Measurements from ENCODE around the gene RAP1GDS1.
"Not testable (repeated sequence)": the region's sequence is repeated elsewhere in the genome, so short reads cannot be mapped to it uniquely, and the experiment has no call there.

RAP1GDS1 gene

DNA sequence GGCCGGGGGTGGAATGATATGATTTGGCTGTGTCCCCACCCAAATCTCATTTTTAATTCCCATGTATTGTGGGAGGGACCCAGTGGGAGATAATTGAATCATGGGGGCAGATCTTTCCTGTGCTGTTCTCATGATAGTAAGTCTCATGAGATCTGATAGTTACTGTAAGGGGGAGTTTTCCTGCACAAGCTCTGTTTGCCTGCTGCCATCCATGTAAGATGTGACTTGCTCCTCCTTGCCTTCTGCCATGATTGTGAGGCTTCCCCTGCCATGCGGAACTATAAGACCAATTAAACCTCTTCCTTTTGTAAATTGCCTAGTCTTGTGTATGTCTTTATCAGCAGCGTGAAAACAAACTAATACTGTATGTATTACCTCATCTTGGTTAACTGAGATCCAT lies 106.8 kb downstream of the RAP1GDS1 start:
- not testable (repeated sequence) for DNase-seq

DNA sequence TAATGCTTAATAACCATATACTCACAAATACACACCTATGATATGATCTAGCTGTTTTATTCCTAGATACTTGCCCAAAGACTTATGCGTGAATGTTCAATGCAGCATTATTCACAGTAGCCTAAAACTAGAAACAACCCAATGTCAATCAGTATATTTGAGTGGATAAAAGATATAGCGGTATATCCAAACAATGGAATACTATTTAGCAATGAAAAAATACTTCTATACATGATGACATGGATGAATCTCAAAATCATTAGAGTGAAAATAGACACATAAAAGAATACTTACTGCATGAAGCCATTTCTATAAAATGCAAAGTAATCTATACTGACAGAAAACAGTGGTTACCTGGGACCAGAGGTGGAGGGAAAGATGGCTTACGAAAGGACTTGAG lies 108.1 kb downstream of the RAP1GDS1 start:
- Histone ChIP-seq H3K4me1 (ENCODE audit: control insufficient read depth, insufficient read depth, low read length, poor library complexity, severe bottlenecking) (no peaks in the 10 kb centered on the region), H3K4me3 (ENCODE audit: insufficient read depth, low read depth, low read length, poor library complexity, severe bottlenecking) (no peak overlapping the region), H3K27me3 (replicated peaks; ENCODE audit: control insufficient read depth, insufficient read depth, low read length, poor library complexity, severe bottlenecking) (no peaks in the 10 kb centered on the region), H3K27ac (ENCODE audit: insufficient read depth, low read length, poor library complexity, severe bottlenecking) (no peak overlapping the region), H3K36me3 (ENCODE audit: control insufficient read depth, insufficient read depth, low read length) (peaks cover 4% of the 10 kb centered on the region), H3K9me3 (ENCODE audit: control insufficient read depth, low read length) (no peaks in the 10 kb centered on the region)
- no peak for DNase-seq

More for the DNA sequence above, 106.8 kb downstream of the RAP1GDS1 start:
- not testable (repeated sequence) for H3K36me3 ChIP-seq (ENCODE audit: control insufficient read depth, insufficient read depth, low read length); H3K27ac ChIP-seq (ENCODE audit: insufficient read depth, low read length, poor library complexity, severe bottlenecking); H3K9me3 ChIP-seq (ENCODE audit: control insufficient read depth, low read length); H3K4me3 ChIP-seq (ENCODE audit: insufficient read depth, low read depth, low read length, poor library complexity, severe bottlenecking); H3K27me3 ChIP-seq (replicated peaks; ENCODE audit: control insufficient read depth, insufficient read depth, low read length, poor library complexity, severe bottlenecking); H3K4me1 ChIP-seq (ENCODE audit: control insufficient read depth, insufficient read depth, low read length, poor library complexity, severe bottlenecking)

DNA sequence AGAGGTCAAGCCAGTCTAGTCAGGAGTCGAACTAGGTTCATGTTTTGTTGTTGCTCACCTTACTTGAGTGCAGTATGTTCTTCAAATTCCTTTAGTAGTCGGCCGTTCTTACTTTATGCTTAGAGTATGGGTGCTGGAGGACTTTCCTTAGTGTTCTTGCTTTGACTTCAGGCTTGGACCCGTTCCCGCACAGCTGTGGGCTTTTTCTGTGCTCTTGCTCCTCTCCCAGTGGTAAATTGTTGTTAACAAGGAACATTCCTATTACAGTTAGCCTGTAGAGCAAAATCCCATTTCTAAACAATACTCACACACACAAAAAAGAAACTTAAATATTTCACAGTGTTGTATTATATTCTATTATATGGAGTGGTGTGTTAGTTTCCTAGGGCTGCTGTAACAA lies 113.5 kb downstream of the RAP1GDS1 start:
- H3K36me3 ChIP-seq (ENCODE audit: control insufficient read depth, insufficient read depth, low read length) = no peaks in the 10 kb centered on the region
- no peaks in the 10 kb centered on the region for H3K9me3 ChIP-seq (ENCODE audit: control insufficient read depth, low read length)
- DNase-seq = no peak
- H3K27me3 ChIP-seq (replicated peaks; ENCODE audit: control insufficient read depth, insufficient read depth, low read length, poor library complexity, severe bottlenecking) = no peaks in the 10 kb centered on the region
- H3K4me1 ChIP-seq (ENCODE audit: control insufficient read depth, insufficient read depth, low read length, poor library complexity, severe bottlenecking) = no peaks in the 10 kb centered on the region
- no peak overlapping the region for H3K27ac ChIP-seq (ENCODE audit: insufficient read depth, low read length, poor library complexity, severe bottlenecking)
- H3K4me3 ChIP-seq (ENCODE audit: insufficient read depth, low read depth, low read length, poor library complexity, severe bottlenecking) = no peak overlapping the region

DNA sequence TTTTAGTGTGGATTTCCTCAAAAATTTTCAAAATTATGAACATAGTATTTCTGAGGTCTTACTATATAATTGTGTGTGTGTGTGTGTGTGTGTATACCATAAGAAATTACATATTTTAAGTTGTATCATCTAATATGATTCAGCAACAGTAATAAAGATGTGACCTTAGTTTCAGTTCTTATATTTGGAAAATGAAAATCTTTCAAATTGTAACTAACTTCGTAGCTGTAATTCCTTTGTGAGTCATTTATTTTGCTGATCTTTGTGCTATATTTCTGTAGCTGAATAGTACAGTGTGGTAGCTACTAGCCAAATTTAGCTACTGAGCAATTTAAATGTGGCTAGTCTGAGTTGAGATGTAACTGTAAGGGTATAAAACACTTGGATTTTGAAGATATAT lies 116.4 kb downstream of the RAP1GDS1 start:
- no peaks in the 10 kb centered on the region for H3K27me3 ChIP-seq (replicated peaks; ENCODE audit: control insufficient read depth, insufficient read depth, low read length, poor library complexity, severe bottlenecking)
- no peak overlapping the region for H3K27ac ChIP-seq (ENCODE audit: insufficient read depth, low read length, poor library complexity, severe bottlenecking)
- no peak for DNase-seq
- H3K4me1 ChIP-seq (ENCODE audit: control insufficient read depth, insufficient read depth, low read length, poor library complexity, severe bottlenecking) = no peaks in the 10 kb centered on the region
- no peaks in the 10 kb centered on the region for H3K9me3 ChIP-seq (ENCODE audit: control insufficient read depth, low read length)
- no peaks in the 10 kb centered on the region for H3K36me3 ChIP-seq (ENCODE audit: control insufficient read depth, insufficient read depth, low read length)
- H3K4me3 ChIP-seq (ENCODE audit: insufficient read depth, low read depth, low read length, poor library complexity, severe bottlenecking) = no peak overlapping the region

DNA sequence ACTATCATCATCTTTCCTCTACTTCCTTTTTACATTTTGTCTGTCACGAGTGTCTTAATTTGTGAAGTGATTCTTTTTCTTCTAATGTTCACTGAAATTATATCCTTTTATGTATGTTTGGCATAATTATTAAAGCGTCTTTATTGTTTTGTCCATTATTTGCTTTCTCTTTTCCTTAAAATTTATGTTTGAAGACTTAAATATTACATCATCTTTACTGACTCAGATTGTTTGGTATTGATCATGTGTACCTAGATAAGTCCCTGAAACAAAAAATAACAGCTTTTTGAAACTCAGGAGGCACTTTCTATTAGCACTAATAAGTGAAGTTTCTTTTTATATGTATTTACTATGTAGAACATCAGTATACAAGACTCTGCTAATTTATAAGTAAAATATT lies 120.1 kb downstream of the RAP1GDS1 start:
- no peak for DNase-seq
- H3K4me3 ChIP-seq (ENCODE audit: insufficient read depth, low read depth, low read length, poor library complexity, severe bottlenecking) = no peak overlapping the region

DNA sequence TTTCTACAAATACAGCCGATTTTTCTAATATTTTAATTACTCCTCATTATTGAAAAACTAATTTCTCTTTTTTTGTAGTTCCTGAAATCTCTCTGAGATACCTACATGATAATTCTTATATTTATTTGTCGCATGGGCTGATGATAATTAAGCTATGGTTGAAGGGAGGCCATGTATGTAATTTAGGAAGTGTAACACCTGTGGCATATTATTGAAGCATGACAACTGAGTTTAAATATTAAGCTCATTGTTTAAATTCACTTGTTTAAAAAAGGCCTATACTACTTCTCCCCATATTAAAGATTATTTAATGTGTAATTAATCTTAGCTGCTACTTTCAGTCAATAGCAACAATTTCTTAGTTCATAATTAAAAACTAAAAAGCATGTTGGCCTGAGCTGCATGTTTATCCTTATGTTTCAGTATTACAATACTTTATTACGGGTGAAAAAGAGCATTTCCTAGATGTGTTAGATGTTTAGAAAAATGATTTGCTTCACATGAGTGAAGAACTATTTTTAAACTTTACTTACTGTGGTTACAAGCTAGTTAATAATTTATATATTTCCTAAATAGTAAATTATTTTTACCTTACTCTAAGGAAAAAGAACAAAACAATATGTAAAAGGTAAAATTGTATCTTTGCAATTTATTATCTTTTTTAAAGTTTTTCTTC lies 122.4 kb downstream of the RAP1GDS1 start:
- H3K4me3 ChIP-seq (ENCODE audit: insufficient read depth, low read depth, low read length, poor library complexity, severe bottlenecking) = no peak overlapping the region
- no peak for DNase-seq

More for the DNA sequence above, 120.1 kb downstream of the RAP1GDS1 start:
- no peaks in the 10 kb centered on the region for H3K4me1 ChIP-seq (ENCODE audit: control insufficient read depth, insufficient read depth, low read length, poor library complexity, severe bottlenecking)
- no peaks in the 10 kb centered on the region for H3K9me3 ChIP-seq (ENCODE audit: control insufficient read depth, low read length)
- no peak overlapping the region for H3K27ac ChIP-seq (ENCODE audit: insufficient read depth, low read length, poor library complexity, severe bottlenecking)
- no peaks in the 10 kb centered on the region for H3K36me3 ChIP-seq (ENCODE audit: control insufficient read depth, insufficient read depth, low read length)
- no peaks in the 10 kb centered on the region for H3K27me3 ChIP-seq (replicated peaks; ENCODE audit: control insufficient read depth, insufficient read depth, low read length, poor library complexity, severe bottlenecking)

DNA sequence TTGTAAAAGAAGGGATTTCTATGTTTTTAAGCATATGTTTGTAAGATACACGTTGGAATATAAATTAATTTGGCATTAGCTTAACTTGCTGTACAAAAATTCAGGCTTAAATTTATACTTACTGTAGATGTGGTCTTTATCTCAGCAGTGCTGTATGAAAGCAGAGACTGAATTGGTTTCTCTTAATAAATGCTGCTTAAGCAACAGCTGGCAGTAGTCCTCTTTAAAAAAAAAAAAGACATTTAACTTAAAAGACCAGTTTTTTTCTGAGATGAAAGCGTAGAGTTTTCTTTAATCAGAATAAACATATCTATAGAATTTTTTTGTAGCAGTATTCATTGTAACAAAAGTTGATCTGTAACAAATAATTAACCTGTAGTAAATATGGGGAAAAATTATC lies 124.6 kb downstream of the RAP1GDS1 start:
- no peak for DNase-seq
- Histone ChIP-seq H3K27ac (ENCODE audit: insufficient read depth, low read length, poor library complexity, severe bottlenecking) (no peak overlapping the region), H3K4me3 (ENCODE audit: insufficient read depth, low read depth, low read length, poor library complexity, severe bottlenecking) (no peak overlapping the region)

More for the DNA sequence above, 122.4 kb downstream of the RAP1GDS1 start:
- H3K27me3 ChIP-seq (replicated peaks; ENCODE audit: control insufficient read depth, insufficient read depth, low read length, poor library complexity, severe bottlenecking) = no peaks in the 10 kb centered on the region
- H3K27ac ChIP-seq (ENCODE audit: insufficient read depth, low read length, poor library complexity, severe bottlenecking) = no peak overlapping the region
- no peaks in the 10 kb centered on the region for H3K9me3 ChIP-seq (ENCODE audit: control insufficient read depth, low read length)
- no peaks in the 10 kb centered on the region for H3K4me1 ChIP-seq (ENCODE audit: control insufficient read depth, insufficient read depth, low read length, poor library complexity, severe bottlenecking)
- H3K36me3 ChIP-seq (ENCODE audit: control insufficient read depth, insufficient read depth, low read length) = no peaks in the 10 kb centered on the region

DNA sequence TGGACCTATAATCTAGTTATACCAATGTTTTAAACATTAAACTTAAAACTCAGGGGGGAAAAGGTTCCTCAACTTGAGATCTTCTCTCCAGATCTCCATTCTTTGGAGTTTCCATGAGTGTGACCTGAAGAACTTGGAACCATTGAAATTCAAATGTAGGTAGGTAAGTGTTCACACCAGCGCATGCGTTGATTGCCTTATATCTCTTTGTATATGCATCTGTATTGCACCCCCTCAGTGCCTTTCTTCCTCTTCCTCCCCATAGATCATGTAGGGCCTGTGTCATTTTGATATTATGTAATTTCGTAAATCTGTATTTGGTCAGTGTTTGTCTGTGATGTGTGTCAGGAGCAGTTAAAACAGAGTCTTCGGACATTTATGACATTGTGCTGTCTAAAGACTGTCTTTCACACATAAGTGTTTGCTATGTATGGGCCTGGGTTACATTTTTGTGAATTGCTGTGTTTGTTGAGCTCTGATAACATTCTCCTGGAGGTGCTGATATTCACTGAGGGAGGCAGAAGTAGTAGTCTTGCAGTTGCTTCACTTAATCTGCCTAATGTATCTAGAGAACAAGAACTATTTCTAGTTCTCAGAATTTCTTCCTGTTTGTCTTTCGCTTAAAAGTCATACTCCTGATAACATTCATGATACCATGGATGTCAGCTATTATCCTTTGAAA lies 126.3 kb downstream of the RAP1GDS1 start:
- H3K4me3 ChIP-seq (ENCODE audit: insufficient read depth, low read depth, low read length, poor library complexity, severe bottlenecking) = no peak overlapping the region
- no peaks in the 10 kb centered on the region for H3K4me1 ChIP-seq (ENCODE audit: control insufficient read depth, insufficient read depth, low read length, poor library complexity, severe bottlenecking)
- H3K27ac ChIP-seq (ENCODE audit: insufficient read depth, low read length, poor library complexity, severe bottlenecking) = no peak overlapping the region
- no peak for DNase-seq
- H3K27me3 ChIP-seq (replicated peaks; ENCODE audit: control insufficient read depth, insufficient read depth, low read length, poor library complexity, severe bottlenecking) = no peaks in the 10 kb centered on the region
- H3K36me3 ChIP-seq (ENCODE audit: control insufficient read depth, insufficient read depth, low read length) = peaks cover 4% of the 10 kb centered on the region
- no peaks in the 10 kb centered on the region for H3K9me3 ChIP-seq (ENCODE audit: control insufficient read depth, low read length)

More for the DNA sequence above, 124.6 kb downstream of the RAP1GDS1 start:
- Histone ChIP-seq H3K27me3 (replicated peaks; ENCODE audit: control insufficient read depth, insufficient read depth, low read length, poor library complexity, severe bottlenecking) (no peaks in the 10 kb centered on the region), H3K4me1 (ENCODE audit: control insufficient read depth, insufficient read depth, low read length, poor library complexity, severe bottlenecking) (no peaks in the 10 kb centered on the region), H3K36me3 (ENCODE audit: control insufficient read depth, insufficient read depth, low read length) (no peaks in the 10 kb centered on the region), H3K9me3 (ENCODE audit: control insufficient read depth, low read length) (no peaks in the 10 kb centered on the region)

DNA sequence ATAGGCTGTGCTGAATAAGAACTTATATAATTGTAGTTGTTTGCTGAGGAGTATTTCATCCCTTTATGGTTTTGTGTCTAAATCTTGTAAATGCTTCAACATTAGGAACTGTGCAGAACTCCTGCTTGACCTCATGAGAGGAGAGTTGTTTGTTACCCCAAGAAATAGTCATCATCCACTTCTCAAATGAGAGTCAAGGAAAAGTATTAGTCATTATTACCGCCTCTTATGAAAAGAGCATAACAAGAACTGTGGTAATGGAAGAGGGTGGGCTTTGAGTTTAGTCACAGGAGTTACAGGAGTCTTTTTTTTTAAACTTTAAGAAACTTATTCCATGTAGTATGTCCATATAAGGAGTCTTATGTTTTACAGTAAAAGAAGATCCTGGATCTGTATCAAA lies 132.9 kb downstream of the RAP1GDS1 start:
- H3K4me3 ChIP-seq (ENCODE audit: insufficient read depth, low read depth, low read length, poor library complexity, severe bottlenecking) = no peak overlapping the region
- H3K4me1 ChIP-seq (ENCODE audit: control insufficient read depth, insufficient read depth, low read length, poor library complexity, severe bottlenecking) = no peaks in the 10 kb centered on the region
- no peaks in the 10 kb centered on the region for H3K9me3 ChIP-seq (ENCODE audit: control insufficient read depth, low read length)
- H3K36me3 ChIP-seq (ENCODE audit: control insufficient read depth, insufficient read depth, low read length) = peaks cover 10% of the 10 kb centered on the region
- no peak for DNase-seq
- no peak overlapping the region for H3K27ac ChIP-seq (ENCODE audit: insufficient read depth, low read length, poor library complexity, severe bottlenecking)
- H3K27me3 ChIP-seq (replicated peaks; ENCODE audit: control insufficient read depth, insufficient read depth, low read length, poor library complexity, severe bottlenecking) = no peaks in the 10 kb centered on the region

DNA sequence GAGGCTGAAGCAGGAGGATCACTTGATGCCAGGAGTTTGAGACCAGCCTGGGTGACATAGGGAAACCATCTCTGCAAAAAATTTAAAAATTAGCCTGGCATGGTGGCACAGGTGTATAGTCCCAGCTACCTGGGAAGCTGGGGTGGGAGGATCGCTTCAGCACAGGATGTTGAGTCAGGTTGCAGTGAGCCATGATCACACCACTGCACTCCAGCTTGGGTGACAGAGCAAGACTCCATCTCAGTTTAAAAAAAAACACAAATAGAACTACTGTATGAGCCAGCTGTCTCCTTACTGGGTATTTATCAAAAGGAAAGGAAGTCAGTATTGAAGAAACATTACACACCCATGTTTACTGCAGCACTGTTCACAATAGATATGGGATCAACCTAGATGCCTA lies 138.7 kb downstream of the RAP1GDS1 start:
- Histone ChIP-seq H3K4me1 (ENCODE audit: control insufficient read depth, insufficient read depth, low read length, poor library complexity, severe bottlenecking) (no peaks in the 10 kb centered on the region), H3K36me3 (ENCODE audit: control insufficient read depth, insufficient read depth, low read length) (no peaks in the 10 kb centered on the region), H3K4me3 (ENCODE audit: insufficient read depth, low read depth, low read length, poor library complexity, severe bottlenecking) (no peak overlapping the region), H3K27ac (ENCODE audit: insufficient read depth, low read length, poor library complexity, severe bottlenecking) (no peak overlapping the region), H3K9me3 (ENCODE audit: control insufficient read depth, low read length) (no peaks in the 10 kb centered on the region), H3K27me3 (replicated peaks; ENCODE audit: control insufficient read depth, insufficient read depth, low read length, poor library complexity, severe bottlenecking) (no peaks in the 10 kb centered on the region)
- no peak for DNase-seq

Measured in effector memory CD4-positive, alpha-beta T cell (primary cell).